NCI-H187 treated with DMSO at 0.1 percent for 48 hours (cell line): ENCODE results near the gene RGS3.
"Not testable (repeated sequence)": the region's sequence is repeated elsewhere in the genome, so short reads cannot be mapped to it uniquely, and the experiment has no call there.

Experiments
- DNase-seq: peaks from one replicate; lab custom pipeline; 2025; lab: John Stamatoyannopoulos, UW

Gene RGS3

DNA sequence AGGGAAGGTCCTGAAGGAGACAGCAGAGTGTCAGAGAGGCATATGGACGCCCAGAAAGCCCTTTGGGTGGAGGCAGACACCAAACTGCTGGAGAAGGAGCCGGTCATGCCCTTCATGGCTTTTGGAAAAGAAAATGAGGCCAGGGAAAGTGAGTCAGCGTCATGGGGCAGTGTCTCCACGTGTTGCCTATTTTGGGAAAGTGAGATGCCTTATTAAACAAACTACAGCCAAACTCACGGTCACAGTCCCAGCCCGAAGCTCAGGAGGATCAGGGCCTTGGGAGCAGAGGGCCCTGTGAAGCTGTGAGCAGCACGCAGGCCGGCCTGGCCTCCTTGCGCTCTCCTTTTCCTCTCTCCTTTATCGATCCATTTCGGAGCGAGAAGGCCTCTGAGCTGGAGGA is 25.0 kb downstream of the RGS3 start:
- DNase-seq: no peak

DNA sequence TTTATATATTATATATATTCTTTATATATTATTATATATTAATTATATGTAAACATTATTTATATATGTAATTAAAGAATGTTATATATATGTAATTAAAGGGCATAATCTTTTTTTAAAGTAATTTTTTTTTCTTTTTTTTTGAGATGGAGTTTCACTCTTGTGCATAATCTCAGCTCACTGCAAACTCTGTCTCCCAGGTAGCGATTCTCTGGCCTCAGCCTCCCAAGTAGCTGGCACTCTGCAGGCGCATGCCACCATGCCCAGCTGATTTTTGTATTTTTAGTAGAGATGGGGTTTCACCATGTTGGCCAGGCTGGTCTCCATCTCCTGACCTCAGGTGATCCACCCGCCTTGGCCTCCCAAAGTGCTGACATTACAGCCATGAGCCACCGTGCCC is 27.6 kb downstream of the RGS3 start:
- DNase-seq: not testable (repeated sequence)

- no peak for DNase-seq
These were observed 29.0 kb downstream of the RGS3 start for GRCh38 chr9:113492343-113493202.

DNA sequence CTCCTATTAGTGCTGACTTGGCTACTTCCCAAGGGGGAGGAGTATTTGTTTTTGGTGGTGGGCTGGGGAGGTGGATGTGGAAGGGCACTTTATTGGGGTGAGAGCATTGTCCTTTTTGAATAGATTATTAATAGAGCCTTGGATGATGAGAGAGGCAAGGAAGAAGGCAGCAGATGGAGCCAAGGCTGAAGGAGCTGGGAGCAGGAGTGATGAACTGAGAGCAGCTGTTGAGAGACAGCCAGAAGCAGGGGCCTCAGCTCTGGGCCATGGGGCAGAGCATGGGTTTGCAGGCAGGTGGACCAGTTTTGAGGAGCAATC is 29.6 kb downstream of the RGS3 start:
- no peak for DNase-seq

- DNase-seq: no peak
These were observed 32.0 kb downstream of the RGS3 start for GRCh38 chr9:113495526-113495925.

DNA sequence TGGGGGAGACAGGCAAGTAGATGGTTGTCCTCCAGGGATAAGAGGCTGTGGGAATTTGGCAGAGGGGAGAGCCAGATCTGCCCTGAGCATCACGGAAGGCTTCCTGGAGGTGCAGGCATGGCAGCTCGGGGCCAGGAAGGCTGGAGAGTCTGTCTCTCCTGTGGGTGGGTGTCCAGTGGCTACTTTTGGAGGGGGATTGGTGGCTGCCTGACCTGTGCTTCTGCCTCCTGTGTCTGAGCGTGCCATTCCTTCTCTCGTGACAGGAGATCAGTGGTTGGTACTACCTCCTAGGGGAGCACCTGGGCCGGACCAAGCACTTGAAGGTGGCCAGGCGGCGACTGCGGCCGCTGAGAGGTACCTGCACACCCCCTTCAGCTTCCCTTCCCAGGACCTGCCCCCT is 33.5 kb downstream of the RGS3 start:
- DNase-seq: no peak

GRCh38 chr9:113499153-113499875 is 35.8 kb downstream of the RGS3 start:
- no peak for DNase-seq

GRCh38 chr9:113499876-113500497 is 36.5 kb downstream of the RGS3 start:
- no peak for DNase-seq

DNA sequence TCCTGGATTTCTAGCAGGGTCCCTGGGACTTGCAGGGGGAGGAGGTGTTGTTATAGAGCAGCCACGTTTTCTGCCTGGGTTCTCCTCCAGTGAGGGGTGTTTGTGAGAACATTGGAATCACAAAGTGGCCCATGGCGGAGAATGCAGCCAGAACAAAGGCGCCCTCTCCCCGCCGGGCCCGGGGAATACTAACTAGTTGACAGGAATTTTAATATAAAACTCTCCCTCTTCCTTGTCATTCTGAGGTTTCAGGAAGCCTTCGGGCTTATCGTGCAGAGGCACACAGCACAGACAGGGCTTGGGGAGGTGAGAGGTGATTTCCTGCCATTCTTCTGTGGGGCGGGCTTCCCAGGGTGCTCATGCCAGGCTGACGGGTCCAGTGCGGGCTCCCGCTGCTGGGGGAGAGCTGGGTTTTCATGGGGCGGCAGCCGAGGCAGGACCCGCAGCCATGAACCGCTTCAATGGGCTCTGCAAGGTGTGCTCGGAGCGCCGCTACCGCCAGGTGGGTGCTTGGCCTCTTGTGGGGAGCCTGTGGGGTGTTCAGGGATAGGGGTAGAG is 37.7 kb downstream of the RGS3 start:
- no peak for DNase-seq

GRCh38 chr9:113501852-113502251 is 38.3 kb downstream of the RGS3 start:
- no peak for DNase-seq

DNA sequence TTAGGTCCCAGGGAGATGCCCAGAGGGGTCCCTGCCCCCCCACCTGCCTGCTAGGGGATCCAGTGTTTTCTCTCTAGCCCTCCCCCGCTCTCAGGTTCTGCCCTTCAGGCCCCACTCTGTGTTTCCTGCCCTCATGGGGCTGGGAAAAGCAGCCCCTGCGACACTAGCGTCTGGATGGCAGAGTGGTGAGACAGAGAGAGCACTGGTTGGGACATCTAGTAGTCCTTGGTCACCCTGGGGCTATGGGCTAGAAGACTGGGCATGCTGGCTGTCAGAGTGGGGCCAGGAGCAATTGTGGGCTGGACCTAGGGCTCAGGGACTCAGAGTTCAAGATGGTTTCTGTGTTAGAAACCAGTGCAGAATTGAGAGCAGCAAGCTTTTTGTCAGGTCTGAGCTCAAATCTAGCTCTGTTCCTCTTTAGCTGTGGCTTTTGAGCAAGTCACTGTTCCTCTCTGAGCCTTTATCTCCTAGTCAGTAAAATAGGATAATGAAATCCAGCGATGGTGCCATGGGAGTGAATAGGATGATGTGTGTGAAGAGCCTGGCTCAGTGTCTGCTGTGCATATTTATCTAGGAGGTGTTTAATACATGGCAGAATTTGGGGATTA is 39.0 kb downstream of the RGS3 start:
- no peak for DNase-seq

DNA sequence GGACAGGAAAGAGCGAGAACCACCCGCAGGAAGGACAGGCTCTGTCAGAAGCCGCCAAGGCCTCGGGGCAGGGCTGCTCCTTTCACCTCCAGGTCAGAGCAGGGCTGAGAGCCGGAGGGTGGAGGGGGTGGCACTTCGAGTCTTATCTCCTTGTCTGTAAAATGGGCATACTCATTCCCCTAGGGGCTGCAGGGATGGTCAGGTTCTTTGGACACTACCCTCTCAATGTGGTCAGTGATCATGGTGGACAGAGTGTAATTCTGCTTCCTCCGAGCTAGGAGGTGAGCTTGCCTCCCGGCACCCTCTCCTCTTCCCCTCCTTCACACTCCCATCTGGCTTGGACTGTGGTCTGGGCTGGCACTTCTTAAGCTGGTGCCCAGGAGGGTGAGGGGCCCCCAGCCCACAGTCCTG is 39.6 kb downstream of the RGS3 start:
- no peak for DNase-seq

DNA sequence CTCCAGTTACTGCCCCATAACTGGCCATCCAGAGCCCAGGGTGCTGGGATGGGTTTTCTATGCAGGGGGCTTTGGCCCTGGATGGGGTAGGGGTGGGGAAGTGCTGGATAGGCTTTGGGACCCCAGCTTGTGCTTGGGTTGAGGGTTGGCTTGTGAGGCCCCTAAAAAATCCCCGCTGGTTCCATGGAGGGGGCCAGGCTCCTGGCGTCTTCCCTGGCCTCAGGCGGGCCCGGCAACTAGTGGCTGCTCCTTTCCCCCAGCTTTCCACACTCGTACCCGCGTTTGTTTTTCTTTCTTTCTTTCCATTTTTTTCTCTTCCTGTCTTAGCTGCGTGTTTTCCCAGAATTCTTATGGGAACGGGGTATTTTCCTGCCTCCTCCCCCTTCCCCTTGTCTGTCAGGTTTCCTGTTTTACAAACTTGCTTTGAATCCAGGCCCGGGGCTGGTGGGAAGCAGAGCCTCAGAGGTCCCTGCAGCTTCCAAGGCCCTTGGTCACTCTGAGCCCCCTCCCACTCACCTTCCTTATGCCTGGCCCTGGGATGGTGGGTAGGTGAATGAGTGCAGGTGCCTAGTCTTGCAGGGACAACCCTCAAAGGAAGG is 40.2 kb downstream of the RGS3 start:
- no peak for DNase-seq

- no peak for DNase-seq
These were observed 41.4 kb downstream of the RGS3 start for GRCh38 chr9:113504725-113505590.

DNA sequence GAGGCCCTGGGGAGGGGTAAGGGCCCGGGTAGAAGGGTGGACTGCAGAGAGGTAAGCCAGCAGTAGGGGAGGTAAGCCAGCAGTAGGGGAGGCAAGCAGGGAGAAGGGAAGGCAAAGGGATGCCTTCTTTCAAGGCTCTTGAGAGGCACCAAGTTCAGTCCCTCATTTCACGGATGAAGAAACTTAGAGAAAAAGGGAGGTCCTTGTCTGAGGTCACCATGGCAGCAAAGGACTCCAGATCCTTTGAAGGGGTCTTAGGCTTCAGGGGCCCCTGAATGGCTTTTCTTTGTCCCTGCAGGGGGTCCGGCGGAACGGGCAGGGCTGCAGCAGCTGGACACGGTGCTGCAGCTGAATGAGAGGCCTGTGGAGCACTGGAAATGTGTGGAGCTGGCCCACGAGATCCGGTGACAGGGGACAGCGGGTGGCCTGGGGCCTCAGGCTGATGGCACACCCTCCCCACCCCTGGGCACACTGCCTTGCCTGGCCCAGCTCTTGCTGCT is 42.6 kb downstream of the RGS3 start:
- peak; percentile 1 for DNase-seq

DNA sequence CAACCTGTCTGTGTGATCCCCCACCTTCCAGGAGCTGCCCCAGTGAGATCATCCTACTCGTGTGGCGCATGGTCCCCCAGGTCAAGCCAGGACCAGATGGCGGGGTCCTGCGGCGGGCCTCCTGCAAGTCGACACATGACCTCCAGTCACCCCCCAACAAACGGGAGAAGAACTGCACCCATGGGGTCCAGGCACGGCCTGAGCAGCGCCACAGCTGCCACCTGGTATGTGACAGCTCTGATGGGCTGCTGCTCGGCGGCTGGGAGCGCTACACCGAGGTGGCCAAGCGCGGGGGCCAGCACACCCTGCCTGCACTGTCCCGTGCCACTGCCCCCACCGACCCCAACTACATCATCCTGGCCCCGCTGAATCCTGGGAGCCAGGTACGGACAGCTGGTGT is 43.7 kb downstream of the RGS3 start:
- DNase-seq: no peak

DNA sequence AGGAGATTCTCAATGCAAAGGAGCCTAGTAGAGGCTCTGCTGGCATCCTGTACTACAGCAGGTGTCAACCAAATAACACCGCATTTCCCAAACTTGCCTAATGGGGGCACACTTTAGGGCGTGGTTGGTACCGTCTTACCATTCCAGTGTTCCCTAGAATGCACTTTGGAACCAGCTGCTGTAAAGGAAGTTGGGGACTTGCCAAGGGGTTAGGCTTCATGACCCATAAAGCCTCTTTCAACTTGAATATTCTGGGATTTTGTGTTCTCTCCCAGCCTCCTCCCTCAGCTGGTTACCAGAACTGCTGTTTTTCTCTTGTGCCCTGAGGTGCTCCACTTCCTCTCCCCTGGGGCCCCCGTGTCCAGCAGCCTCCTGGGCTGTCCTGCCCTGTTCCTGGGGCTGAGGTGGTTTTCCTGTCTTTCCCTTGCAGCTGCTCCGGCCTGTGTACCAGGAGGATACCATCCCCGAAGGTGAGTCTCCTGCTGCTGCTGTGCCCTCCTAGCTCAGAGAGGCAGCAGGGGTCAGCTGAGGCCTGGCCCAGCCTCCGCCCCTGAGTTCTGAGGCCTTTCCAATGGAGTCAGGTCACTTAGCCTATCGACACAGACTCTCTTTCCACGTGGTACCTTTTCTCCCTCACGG is 44.7 kb downstream of the RGS3 start:
- no peak for DNase-seq

GRCh38 chr9:113509463-113509862 is 45.9 kb downstream of the RGS3 start:
- DNase-seq: no peak

DNA sequence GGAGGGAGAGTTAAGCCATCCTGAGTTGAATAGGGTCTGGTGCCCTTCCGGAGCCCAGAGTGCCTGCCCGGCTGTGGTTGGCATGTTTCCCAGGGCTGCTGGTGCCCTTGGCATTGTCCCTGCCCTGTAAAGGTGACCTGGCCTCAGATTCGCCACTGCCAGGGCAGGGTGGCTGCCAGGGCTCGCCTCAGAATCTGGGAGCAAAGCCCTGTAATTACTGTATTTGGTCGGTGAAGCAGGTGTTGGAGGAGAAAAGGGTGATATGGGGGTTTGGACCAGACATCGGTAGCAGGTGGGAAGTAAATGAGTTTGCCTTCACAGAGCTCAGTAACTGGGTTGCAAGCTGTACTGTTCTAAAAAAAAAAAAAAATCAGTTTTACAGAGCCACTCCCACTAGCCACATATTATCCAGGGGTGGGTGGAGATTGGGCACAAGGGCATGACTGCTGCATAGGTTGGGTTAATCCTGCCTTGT is 47.6 kb downstream of the RGS3 start:
- no peak for DNase-seq
